Measurements from ENCODE around the gene ANKRD22. TPM values are rescaled to one million over a fixed set of nuclear protein-coding genes. Genes with fewer than 3 reads are reported as not detected.
A peak's percentile ranks its signal among the peaks of the same experiment; 100 is the strongest.

The ANKRD22 gene
- total RNA-seq, 2 donors from 2014 or later = 0.29 to 0.73 TPM

- peak; percentile 66 for DNase-seq (ENCODE audit: low spot score)
- H3K4me3 Mint-ChIP-seq = peak overlapping the region; percentile 9
- H3K27ac Mint-ChIP-seq = peak overlapping the region in 1 of 2 donors; percentile 1
- H3K27me3 Mint-ChIP-seq = peaks cover 0 to under 1% of the 10 kb centered on the region in 2 donors
- no peaks in the 10 kb centered on the region for H3K36me3 Mint-ChIP-seq
- no peaks in the 10 kb centered on the region for H3K9me3 Mint-ChIP-seq
- peak; percentile 86 to 90 for ATAC-seq
- H3K4me1 Mint-ChIP-seq (ENCODE audit: low read depth in 2 of 2) = peaks cover 12 to 28% of the 10 kb centered on the region in 2 donors
Observed at GRCh38 chr10:88792661-88793060, 59.0 kb downstream of the ANKRD22 start.

DNA sequence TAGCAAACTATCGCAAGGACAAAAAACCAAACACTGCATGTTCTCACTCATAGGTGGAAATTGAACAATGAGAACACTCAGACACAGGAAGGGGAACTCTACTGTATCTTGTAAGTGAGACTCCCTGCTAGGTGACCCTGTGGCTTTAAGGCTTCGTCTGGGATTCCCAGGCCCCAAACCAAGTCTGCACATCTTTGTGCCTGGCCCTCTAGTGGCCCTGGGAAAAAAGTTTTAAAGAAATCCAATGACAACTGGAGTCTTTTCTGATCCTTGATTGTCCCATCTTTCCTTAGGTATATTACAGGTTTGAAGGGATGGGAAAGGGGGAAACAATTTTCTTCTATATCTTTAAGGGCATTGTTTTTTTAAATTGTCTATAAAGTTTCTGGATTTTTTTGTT, 59.7 kb downstream of the ANKRD22 start:
- H3K27ac Mint-ChIP-seq = no peak overlapping the region
- no peak overlapping the region for H3K4me3 Mint-ChIP-seq
- no peaks in the 10 kb centered on the region for H3K27me3 Mint-ChIP-seq
- no peaks in the 10 kb centered on the region for H3K36me3 Mint-ChIP-seq
- DNase-seq (ENCODE audit: low spot score) (no peak), ATAC-seq (no peak)
- H3K4me1 Mint-ChIP-seq (ENCODE audit: low read depth in 2 of 2) = peaks cover 12 to 28% of the 10 kb centered on the region in 2 donors
- H3K9me3 Mint-ChIP-seq = no peaks in the 10 kb centered on the region

DNA sequence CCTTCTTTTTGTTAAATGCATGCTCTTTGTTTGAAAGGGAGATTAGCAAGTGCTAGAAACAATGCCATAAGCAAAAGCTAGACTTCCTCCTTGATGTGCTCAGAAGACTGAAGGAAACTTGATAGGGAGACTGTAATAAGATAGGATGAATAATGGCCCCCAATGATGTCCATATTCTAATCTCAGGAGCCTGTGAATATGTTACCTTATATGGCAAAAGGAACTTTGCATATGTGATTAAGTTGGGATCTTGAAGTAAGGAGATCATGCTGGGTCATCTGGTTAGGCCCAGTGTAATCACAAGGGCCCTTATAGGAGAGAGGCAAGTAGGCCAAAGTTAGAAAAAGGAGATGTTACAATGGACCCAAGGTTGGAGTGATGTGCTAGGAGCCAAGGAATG, 62.7 kb downstream of the ANKRD22 start:
- Mint-ChIP-seq H3K4me3 (no peak overlapping the region), H3K27me3 (no peaks in the 10 kb centered on the region), H3K4me1 (ENCODE audit: low read depth in 2 of 2) (peaks cover 11 to 23% of the 10 kb centered on the region in 2 donors), H3K27ac (no peak overlapping the region), H3K36me3 (no peaks in the 10 kb centered on the region), H3K9me3 (no peaks in the 10 kb centered on the region)
- ATAC-seq (no peak), DNase-seq (ENCODE audit: low spot score) (no peak)

- DNase-seq (ENCODE audit: low spot score) = no peak
- Mint-ChIP-seq H3K4me1 (ENCODE audit: low read depth in 2 of 2) (peaks cover 8 to 13% of the 10 kb centered on the region in 2 donors), H3K27me3 (peaks cover 5 to 8% of the 10 kb centered on the region in 2 donors)
Observed at GRCh38 chr10:88787463-88787862, 64.2 kb downstream of the ANKRD22 start.

DNA sequence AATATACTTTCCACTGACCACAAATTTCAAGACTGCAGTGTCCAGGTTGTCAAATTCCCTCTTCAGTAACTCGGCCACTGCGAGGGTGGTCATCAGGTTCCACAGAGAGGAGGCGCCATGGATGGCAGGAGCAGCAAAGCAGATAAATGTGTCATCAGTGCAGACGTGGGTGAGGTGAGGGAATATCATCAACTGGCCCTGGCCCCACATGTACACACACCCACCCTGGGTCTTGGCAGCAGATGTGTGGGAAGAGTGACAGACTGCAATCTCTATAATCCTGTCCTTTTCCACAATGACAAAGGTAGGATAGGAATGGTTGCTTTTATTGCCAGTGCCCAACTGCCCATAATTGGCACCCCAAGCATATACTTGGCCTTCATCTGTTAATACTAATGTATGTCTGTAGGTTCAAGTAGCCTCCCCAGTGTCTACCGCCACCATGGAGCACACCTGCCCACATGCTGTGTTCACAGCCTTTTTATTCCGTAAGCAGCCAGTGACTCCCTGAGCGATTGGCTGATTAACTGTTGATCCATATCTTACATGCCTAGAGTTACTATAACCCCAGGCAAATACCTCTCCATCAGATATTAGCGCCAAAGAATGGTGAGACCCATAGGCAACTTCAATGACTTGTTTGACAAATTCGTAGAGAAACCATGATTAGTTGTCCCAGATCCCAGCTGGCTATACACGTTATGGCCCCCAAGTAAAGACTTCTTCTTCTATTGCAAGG, 65.4 kb downstream of the ANKRD22 start:
- Mint-ChIP-seq H3K4me3 (no peak overlapping the region), H3K9me3 (no peaks in the 10 kb centered on the region), H3K4me1 (ENCODE audit: low read depth in 2 of 2) (peaks cover 5% of the 10 kb centered on the region in 2 donors), H3K27me3 (peaks cover 5 to 8% of the 10 kb centered on the region in 2 donors), H3K36me3 (no peaks in the 10 kb centered on the region), H3K27ac (no peak overlapping the region)
- ATAC-seq (peak in 1 of 2 donors; percentile 33), DNase-seq (ENCODE audit: low spot score) (no peak)

More at GRCh38 chr10:88787463-88787862, 64.2 kb downstream of the ANKRD22 start:
- ATAC-seq = no peak
- no peaks in the 10 kb centered on the region for H3K9me3 Mint-ChIP-seq
- no peaks in the 10 kb centered on the region for H3K36me3 Mint-ChIP-seq
- no peak overlapping the region for H3K4me3 Mint-ChIP-seq
- H3K27ac Mint-ChIP-seq = no peak overlapping the region

DNA sequence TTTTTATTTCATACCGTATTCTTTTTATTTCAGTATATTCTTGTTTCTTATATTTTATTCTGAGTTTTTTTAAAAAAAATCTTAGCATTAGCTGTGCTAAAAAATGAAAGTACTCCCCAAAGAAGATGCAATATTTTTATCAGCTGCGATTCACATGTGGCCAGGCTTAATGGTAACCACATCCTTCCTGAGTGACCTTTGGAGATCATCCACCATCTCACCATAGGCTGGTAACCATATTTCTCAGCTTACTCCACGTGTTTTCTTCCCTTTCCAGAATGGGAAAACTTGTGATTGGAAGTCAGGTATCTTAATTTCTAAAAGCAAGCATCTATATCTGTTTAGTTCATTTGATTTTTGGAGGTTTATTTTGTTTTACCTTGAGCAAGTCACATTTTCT, 67.9 kb downstream of the ANKRD22 start:
- no peaks in the 10 kb centered on the region for H3K36me3 Mint-ChIP-seq
- no peaks in the 10 kb centered on the region for H3K9me3 Mint-ChIP-seq
- ATAC-seq (no peak), DNase-seq (ENCODE audit: low spot score) (no peak)
- no peak overlapping the region for H3K27ac Mint-ChIP-seq
- H3K4me1 Mint-ChIP-seq (ENCODE audit: low read depth in 2 of 2) = peaks cover 5% of the 10 kb centered on the region in 2 donors
- H3K4me3 Mint-ChIP-seq = no peak overlapping the region
- H3K27me3 Mint-ChIP-seq = peaks cover 6 to 8% of the 10 kb centered on the region in 2 donors

GRCh38 chr10:88782222-88782621, 69.4 kb downstream of the ANKRD22 start:
- no peaks in the 10 kb centered on the region for H3K36me3 Mint-ChIP-seq
- H3K27ac Mint-ChIP-seq = no peak overlapping the region
- DNase-seq (ENCODE audit: low spot score) = no peak
- H3K4me3 Mint-ChIP-seq = no peak overlapping the region
- H3K4me1 Mint-ChIP-seq (ENCODE audit: low read depth in 2 of 2) = peaks cover 5% of the 10 kb centered on the region in 2 donors
- H3K27me3 Mint-ChIP-seq = peaks cover 10 to 14% of the 10 kb centered on the region in 2 donors
- no peak for ATAC-seq
- no peaks in the 10 kb centered on the region for H3K9me3 Mint-ChIP-seq

DNA sequence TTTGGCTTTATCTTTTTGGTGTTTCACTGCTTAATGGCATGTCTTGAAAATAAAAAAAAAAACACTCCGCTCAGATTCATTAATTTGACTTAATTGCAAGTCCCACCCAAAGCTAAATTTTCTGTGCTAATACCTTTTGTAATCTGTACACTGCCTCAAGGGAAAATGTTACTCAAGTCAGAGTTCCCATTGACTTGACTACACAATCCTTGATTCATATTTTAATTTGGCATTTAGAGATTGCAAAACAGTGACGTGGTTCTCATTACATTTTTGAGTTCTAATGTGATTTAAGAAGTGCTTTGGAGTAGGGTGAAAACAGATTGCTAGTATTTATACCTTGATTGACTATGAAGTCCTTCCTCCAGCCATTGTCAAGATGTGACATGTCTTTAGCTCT, 70.4 kb downstream of the ANKRD22 start:
- Mint-ChIP-seq H3K9me3 (no peaks in the 10 kb centered on the region), H3K36me3 (no peaks in the 10 kb centered on the region), H3K27ac (no peak overlapping the region), H3K4me1 (ENCODE audit: low read depth in 2 of 2) (peaks cover 5% of the 10 kb centered on the region in 2 donors), H3K27me3 (peaks cover 13 to 23% of the 10 kb centered on the region in 2 donors), H3K4me3 (no peak overlapping the region)
- DNase-seq (ENCODE audit: low spot score) (no peak), ATAC-seq (no peak)

Other genes with a start within 250 kb of the ANKRD22 start
- gene LIPF, start 187.4 kb downstream of the ANKRD22 start, total RNA-seq = not detected
- not detected for gene LIPK, start 145.6 kb downstream of the ANKRD22 start, total RNA-seq
- gene LIPN, start 91.8 kb downstream of the ANKRD22 start, total RNA-seq = not detected
- gene LIPM, start 49.1 kb downstream of the ANKRD22 start, total RNA-seq = not detected
- 10 to 100 TPM; 21.0 to 37.6 TPM for gene STAMBPL1, start 28.4 kb upstream of the ANKRD22 start, total RNA-seq
- gene ACTA2, start 100.9 kb upstream of the ANKRD22 start, total RNA-seq = 10 to 100 TPM in 1 of 2 donors, 1 to 10 TPM in 1; 8.4 to 19.7 TPM
- 10 to 100 TPM; 48.3 to 73.0 TPM for gene FAS, start 139.0 kb upstream of the ANKRD22 start, total RNA-seq